C4-2B (cell line): ENCODE data around the gene FBXL2.

Source experiments
- CTCF ChIP-seq: fragments of 450-650 bp; conservative IDR thresholded peaks from 2 replicates; pipeline ENCODE4 v1.5.1; 2017; ENCODE audit warnings: mild to moderate bottlenecking
- ZFX ChIP-seq: fragments of 450-650 bp; IDR thresholded peaks from 2 replicates; pipeline ENCODE4 v1.6.1; 2017

DNA sequence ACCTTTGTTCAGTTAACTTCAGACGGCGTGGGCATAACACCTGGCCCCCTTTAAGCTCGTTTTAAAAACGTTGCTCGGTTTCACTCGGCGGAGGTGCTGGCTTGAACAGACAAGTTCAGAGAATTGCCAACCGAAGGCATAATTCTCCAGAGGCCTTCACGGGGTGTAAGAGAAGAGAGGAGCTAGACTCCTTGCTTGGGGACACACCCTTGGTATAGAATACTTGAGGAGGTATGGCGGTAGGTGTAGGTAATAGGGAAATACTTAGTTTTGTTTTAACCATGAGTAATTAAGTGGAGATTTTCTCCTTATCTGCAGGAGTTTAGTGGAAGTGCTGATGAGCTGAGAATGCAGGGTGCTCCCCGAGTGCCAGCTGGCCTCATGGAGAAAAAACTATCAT is 921 bp downstream of the FBXL2 start:
- TF ChIP-seq CTCF (no peak), ZFX (no peak)
